ENCODE results near the gene CAPN12. TPM values are rescaled to one million over a fixed set of nuclear protein-coding genes. Genes with fewer than 3 reads are reported as not detected.
A peak's percentile ranks its signal among the peaks of the same experiment; 100 is the strongest.
"Not testable (repeated sequence)": the region's sequence is repeated elsewhere in the genome, so short reads cannot be mapped to it uniquely, and the experiment has no call there.

CAPN12 gene
- total and polyA plus RNA-seq, 2 donors, result 1.6 to 6.5 TPM

DNA sequence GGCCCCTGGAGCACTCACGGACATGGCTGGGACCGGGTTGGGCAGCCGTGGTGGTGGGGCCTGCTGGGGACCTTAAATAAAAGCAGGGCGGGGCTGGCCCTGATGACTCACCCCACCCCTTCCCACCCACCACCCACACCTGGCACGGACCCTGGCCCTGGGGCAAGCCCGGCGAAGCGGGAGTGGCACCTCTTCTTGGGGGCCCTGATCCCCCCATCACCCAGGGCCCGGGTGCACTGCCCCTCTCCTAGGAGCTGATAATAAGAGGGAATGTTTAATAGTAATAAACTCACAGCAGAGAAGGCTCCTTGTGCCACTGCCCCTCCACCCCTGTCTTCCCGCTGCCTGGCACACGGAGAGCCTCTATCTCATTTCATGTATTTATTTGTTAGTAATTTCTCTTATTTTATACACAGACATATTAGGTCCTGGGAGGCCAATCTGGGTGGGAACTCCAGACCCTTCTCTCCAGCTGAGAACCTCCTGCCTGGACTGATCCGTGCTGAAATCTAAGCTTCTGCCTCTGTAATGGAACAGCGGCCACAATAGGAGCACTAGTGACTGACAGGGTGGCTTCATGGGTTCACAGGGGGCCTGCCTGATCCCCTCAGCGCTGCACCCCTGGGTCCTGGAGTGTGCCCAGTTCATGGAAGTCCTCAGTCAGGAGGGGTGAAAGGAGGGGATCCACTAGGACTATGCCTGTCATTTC lies 29.3 kb upstream of the CAPN12 start, which contains the start of gene LGALS7:
TSS of gene LGALS7 (minus strand) at position 49 of the 709 bp plus-strand sequence. CDS start at position 24, 25 bp downstream.
- H3K27me3 ChIP-seq (ENCODE audit: control insufficient read depth in 2 of 2, insufficient read depth in 1 of 2, low read length in 1 of 2), result peaks cover 0 to 4% of the 10 kb centered on the region in 2 donors
- H3K27ac ChIP-seq (ENCODE audit: low read depth in 1 of 2, low read length in 1 of 2), result no peak within 1 kb of the TSS
- WGBS, result 91% methylated on average over 10 of the region's 14 CpGs
- no peaks in the 10 kb centered on the region for H3K9me3 ChIP-seq (ENCODE audit: control insufficient read depth in 2 of 2, insufficient read depth in 1 of 2, low read length in 1 of 2)
- no peak within 1 kb of the TSS for H3K4me3 ChIP-seq (ENCODE audit: low read length in 2 of 2)
- DNase-seq (ENCODE audit: low read depth in 6 of 9, low spot score in 9 of 9), result no peak
- no peaks in the 10 kb centered on the region for H3K36me3 ChIP-seq (ENCODE audit: control insufficient read depth in 2 of 2, insufficient read depth in 2 of 2, low read length in 1 of 2)
- H3K4me1 ChIP-seq (ENCODE audit: control insufficient read depth in 2 of 2, insufficient read depth in 2 of 2, low read length in 2 of 2), result peaks cover 5 to 9% of the 10 kb centered on the region in 2 donors

- H3K27me3 ChIP-seq (ENCODE audit: control insufficient read depth in 2 of 2, insufficient read depth in 1 of 2, low read length in 1 of 2); H3K4me3 ChIP-seq (ENCODE audit: low read length in 2 of 2); H3K36me3 ChIP-seq (ENCODE audit: control insufficient read depth in 2 of 2, insufficient read depth in 2 of 2, low read length in 1 of 2); H3K27ac ChIP-seq (ENCODE audit: low read depth in 1 of 2, low read length in 1 of 2); H3K9me3 ChIP-seq (ENCODE audit: control insufficient read depth in 2 of 2, insufficient read depth in 1 of 2, low read length in 1 of 2); DNase-seq (ENCODE audit: low read depth in 6 of 9, low spot score in 9 of 9); H3K4me1 ChIP-seq (ENCODE audit: control insufficient read depth in 2 of 2, insufficient read depth in 2 of 2, low read length in 2 of 2): not testable (repeated sequence)
- 97% methylated on average over 7 of the region's 30 CpGs for WGBS
These were observed 27.3 kb upstream of the CAPN12 start for GRCh38 chr19:38771569-38771968.

- not testable (repeated sequence) for H3K9me3 ChIP-seq (ENCODE audit: control insufficient read depth in 2 of 2, insufficient read depth in 1 of 2, low read length in 1 of 2); H3K27me3 ChIP-seq (ENCODE audit: control insufficient read depth in 2 of 2, insufficient read depth in 1 of 2, low read length in 1 of 2); H3K4me1 ChIP-seq (ENCODE audit: control insufficient read depth in 2 of 2, insufficient read depth in 2 of 2, low read length in 2 of 2); H3K4me3 ChIP-seq (ENCODE audit: low read length in 2 of 2); H3K27ac ChIP-seq (ENCODE audit: low read depth in 1 of 2, low read length in 1 of 2); DNase-seq (ENCODE audit: low read depth in 6 of 9, low spot score in 9 of 9); H3K36me3 ChIP-seq (ENCODE audit: control insufficient read depth in 2 of 2, insufficient read depth in 2 of 2, low read length in 1 of 2)
- WGBS, result 31% methylated on average over 1 of the region's 22 CpGs
These were observed 26.6 kb upstream of the CAPN12 start for GRCh38 chr19:38770949-38771275.

- H3K36me3 ChIP-seq (ENCODE audit: control insufficient read depth in 2 of 2, insufficient read depth in 2 of 2, low read length in 1 of 2); H3K4me1 ChIP-seq (ENCODE audit: control insufficient read depth in 2 of 2, insufficient read depth in 2 of 2, low read length in 2 of 2); H3K9me3 ChIP-seq (ENCODE audit: control insufficient read depth in 2 of 2, insufficient read depth in 1 of 2, low read length in 1 of 2); H3K27me3 ChIP-seq (ENCODE audit: control insufficient read depth in 2 of 2, insufficient read depth in 1 of 2, low read length in 1 of 2); DNase-seq (ENCODE audit: low read depth in 6 of 9, low spot score in 9 of 9): not testable (repeated sequence)
- peak overlapping the region; percentile 60 to 83 for H3K27ac ChIP-seq (ENCODE audit: low read depth in 1 of 2, low read length in 1 of 2)
- peak overlapping the region; percentile 45 to 57 for H3K4me3 ChIP-seq (ENCODE audit: low read length in 2 of 2)
- WGBS, result 2% methylated on average over 23 of the region's 58 CpGs
These were observed 26.1 kb upstream of the CAPN12 start for GRCh38 chr19:38770228-38770948.

GRCh38 chr19:38769635-38770211 lies 25.4 kb upstream of the CAPN12 start:
- no peaks in the 10 kb centered on the region for H3K9me3 ChIP-seq (ENCODE audit: control insufficient read depth in 2 of 2, insufficient read depth in 1 of 2, low read length in 1 of 2)
- H3K27ac ChIP-seq (ENCODE audit: low read depth in 1 of 2, low read length in 1 of 2), result peak overlapping the region; percentile 72 to 83
- peak overlapping the region; percentile 45 to 57 for H3K4me3 ChIP-seq (ENCODE audit: low read length in 2 of 2)
- peaks cover 0 to 3% of the 10 kb centered on the region in 2 donors for H3K27me3 ChIP-seq (ENCODE audit: control insufficient read depth in 2 of 2, insufficient read depth in 1 of 2, low read length in 1 of 2)
- DNase-seq (ENCODE audit: low read depth in 6 of 9, low spot score in 9 of 9), result peak; percentile 35 to 90 (median 79)
- peaks cover 5 to 9% of the 10 kb centered on the region in 2 donors for H3K4me1 ChIP-seq (ENCODE audit: control insufficient read depth in 2 of 2, insufficient read depth in 2 of 2, low read length in 2 of 2)
- 10% methylated on average over 42 of the region's 42 CpGs for WGBS
- H3K36me3 ChIP-seq (ENCODE audit: control insufficient read depth in 2 of 2, insufficient read depth in 2 of 2, low read length in 1 of 2), result no peaks in the 10 kb centered on the region

DNA sequence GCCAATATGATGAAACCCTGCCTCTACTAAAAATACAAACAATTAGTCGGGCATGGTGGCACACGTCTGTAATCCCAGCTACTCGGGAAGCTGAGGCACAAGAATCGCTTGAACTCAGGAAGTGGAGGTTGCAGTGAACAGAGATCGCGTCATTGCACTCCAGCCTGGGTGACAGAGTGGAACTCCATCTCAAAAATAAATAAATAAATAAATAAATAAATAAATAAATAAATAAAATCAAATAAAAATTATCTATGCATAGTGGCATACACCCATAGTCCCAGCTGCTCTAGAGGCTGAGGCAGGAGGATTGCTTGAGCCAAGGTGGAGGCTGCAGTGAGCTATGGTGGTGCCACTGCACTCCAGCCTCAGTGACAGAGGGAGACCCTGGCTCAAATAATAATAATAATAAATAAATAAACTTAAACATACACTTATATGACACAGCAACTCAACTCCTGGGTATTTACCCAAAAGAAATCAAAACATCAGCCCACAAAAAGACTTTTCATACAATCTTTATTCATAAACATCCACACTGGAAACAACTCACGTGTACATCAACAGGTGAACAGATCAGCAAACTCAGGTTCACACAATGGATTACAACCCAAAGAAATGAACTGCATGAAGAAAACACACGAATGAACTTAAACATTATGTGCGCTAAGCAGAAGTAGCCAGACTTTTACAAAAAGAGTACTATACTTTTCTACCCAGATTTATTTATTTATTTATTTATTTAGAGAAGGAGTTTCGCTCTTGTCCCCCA lies 22.2 kb upstream of the CAPN12 start:
- H3K27ac ChIP-seq (ENCODE audit: low read depth in 1 of 2, low read length in 1 of 2), result no peak overlapping the region
- no peaks in the 10 kb centered on the region for H3K9me3 ChIP-seq (ENCODE audit: control insufficient read depth in 2 of 2, insufficient read depth in 1 of 2, low read length in 1 of 2)
- peaks cover 0 to 3% of the 10 kb centered on the region in 2 donors for H3K27me3 ChIP-seq (ENCODE audit: control insufficient read depth in 2 of 2, insufficient read depth in 1 of 2, low read length in 1 of 2)
- DNase-seq (ENCODE audit: low read depth in 6 of 9, low spot score in 9 of 9), result no peak
- peaks cover 5 to 9% of the 10 kb centered on the region in 2 donors for H3K4me1 ChIP-seq (ENCODE audit: control insufficient read depth in 2 of 2, insufficient read depth in 2 of 2, low read length in 2 of 2)
- H3K4me3 ChIP-seq (ENCODE audit: low read length in 2 of 2), result no peak overlapping the region
- 96% methylated on average over 10 of the region's 10 CpGs for WGBS
- H3K36me3 ChIP-seq (ENCODE audit: control insufficient read depth in 2 of 2, insufficient read depth in 2 of 2, low read length in 1 of 2), result no peaks in the 10 kb centered on the region

DNA sequence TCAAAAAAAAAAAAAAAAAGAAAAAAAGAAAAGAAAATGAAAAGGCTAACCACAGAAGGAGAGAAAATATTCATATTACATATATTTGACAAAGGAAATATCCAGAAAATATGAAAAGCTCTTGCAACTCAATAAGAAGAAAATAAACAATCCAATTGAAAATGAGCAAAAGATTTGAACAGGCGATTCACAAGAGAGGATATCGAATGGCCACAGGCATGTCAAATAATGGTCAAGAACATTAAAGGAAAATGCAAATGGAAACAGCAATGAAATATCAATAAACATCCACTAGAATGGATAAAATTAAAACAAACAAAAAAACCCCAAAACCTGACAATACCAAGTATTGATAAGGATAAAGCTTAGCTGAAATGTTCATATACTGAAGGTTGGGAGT lies 20.9 kb upstream of the CAPN12 start:
- Histone ChIP-seq H3K27ac (ENCODE audit: low read depth in 1 of 2, low read length in 1 of 2) (no peak overlapping the region), H3K36me3 (ENCODE audit: control insufficient read depth in 2 of 2, insufficient read depth in 2 of 2, low read length in 1 of 2) (no peaks in the 10 kb centered on the region), H3K4me3 (ENCODE audit: low read length in 2 of 2) (no peak overlapping the region), H3K4me1 (ENCODE audit: control insufficient read depth in 2 of 2, insufficient read depth in 2 of 2, low read length in 2 of 2) (peaks cover 5 to 9% of the 10 kb centered on the region in 2 donors), H3K27me3 (ENCODE audit: control insufficient read depth in 2 of 2, insufficient read depth in 1 of 2, low read length in 1 of 2) (peaks cover 0 to 3% of the 10 kb centered on the region in 2 donors), H3K9me3 (ENCODE audit: control insufficient read depth in 2 of 2, insufficient read depth in 1 of 2, low read length in 1 of 2) (no peaks in the 10 kb centered on the region)
- 97% methylated on average over 2 of the region's 2 CpGs for WGBS
- DNase-seq (ENCODE audit: low read depth in 6 of 9, low spot score in 9 of 9), result no peak

DNA sequence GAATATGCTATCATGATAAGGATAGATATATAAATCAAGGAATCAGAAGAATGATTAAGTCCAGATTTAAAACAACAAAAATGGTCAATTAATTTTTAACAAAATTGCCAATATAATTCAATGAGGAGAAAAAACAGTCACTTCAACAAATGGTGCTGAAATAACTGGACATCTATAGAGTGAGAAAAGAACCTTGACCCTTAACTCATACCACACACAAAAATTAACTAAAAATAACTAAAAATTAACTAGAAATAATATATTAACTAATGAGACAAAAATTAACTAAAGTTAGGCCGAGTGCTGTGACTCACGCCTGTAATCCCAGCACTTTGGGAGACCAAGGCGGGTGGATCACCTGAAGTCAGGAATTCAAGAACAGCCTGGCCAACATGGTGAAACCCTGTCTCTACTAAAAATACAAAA lies 19.5 kb upstream of the CAPN12 start:
- Histone ChIP-seq H3K36me3 (ENCODE audit: control insufficient read depth in 2 of 2, insufficient read depth in 2 of 2, low read length in 1 of 2) (no peaks in the 10 kb centered on the region), H3K4me1 (ENCODE audit: control insufficient read depth in 2 of 2, insufficient read depth in 2 of 2, low read length in 2 of 2) (no peaks in the 10 kb centered on the region), H3K27ac (ENCODE audit: low read depth in 1 of 2, low read length in 1 of 2) (no peak overlapping the region), H3K4me3 (ENCODE audit: low read length in 2 of 2) (no peak overlapping the region), H3K9me3 (ENCODE audit: control insufficient read depth in 2 of 2, insufficient read depth in 1 of 2, low read length in 1 of 2) (no peaks in the 10 kb centered on the region), H3K27me3 (ENCODE audit: control insufficient read depth in 2 of 2, insufficient read depth in 1 of 2, low read length in 1 of 2) (no peaks in the 10 kb centered on the region)
- no peak for DNase-seq (ENCODE audit: low read depth in 6 of 9, low spot score in 9 of 9)
- 99% methylated on average over 3 of the region's 3 CpGs for WGBS

All from thymus (tissue), 11 donors.